Measurements from ENCODE around the gene CFAP97D2. TPM values are rescaled to one million over a fixed set of nuclear protein-coding genes. Genes with fewer than 3 reads are reported as not detected.

The CFAP97D2 gene
- total and polyA plus RNA-seq, 2 of the 13 experiments (the other 11 are each of a cell fraction or from before 2014, with no cell fraction given) = not detected

- TF ChIP-seq ZNF557 (CRISPR knock-in tag; IDR thresholded peaks at IDR 0.05) (0 out of 2 replicates have a peak, but pooled peaks have one; percentile 83), YEATS4 (CRISPR knock-in tag; IDR thresholded peaks at IDR 0.05; ENCODE audit: borderline replicate concordance) (peak; percentile 95), ZNF143 (CRISPR knock-in tag; IDR thresholded peaks at IDR 0.05) (no peak; the same call in 1 of the 2 replicates), HDAC2 (CRISPR knock-in tag; IDR thresholded peaks at IDR 0.05) (peak; percentile 58; the same call in 1 of the 2 replicates), ZNF367 (CRISPR knock-in tag; IDR thresholded peaks at IDR 0.05; ENCODE audit: borderline replicate concordance) (no peak), NCOA1 (CRISPR knock-in tag; IDR thresholded peaks at IDR 0.05) (no peak), DBP (CRISPR knock-in tag; IDR thresholded peaks at IDR 0.05; ENCODE audit: not compliant biosample characterization) (no peak), HDAC6 (IDR thresholded peaks at IDR 0.05; ENCODE audit: low read depth, low read length) (no peak), MTA3 (CRISPR knock-in tag; IDR thresholded peaks at IDR 0.05) (no peak), ZNF451 (CRISPR knock-in tag; IDR thresholded peaks at IDR 0.05) (peak; percentile 57), ZMYM2 (CRISPR knock-in tag; IDR thresholded peaks at IDR 0.05) (no peak), ZNF639 (CRISPR knock-in tag; conservative IDR thresholded peaks at IDR 0.05) (peak; percentile 64; the same call in 1 of the 2 replicates), POGK (CRISPR knock-in tag; conservative IDR thresholded peaks at IDR 0.05) (peak; percentile 87), ZNF784 (CRISPR knock-in tag; IDR thresholded peaks at IDR 0.05; ENCODE audit: borderline replicate concordance) (peak; percentile 37; the same call in 1 of the 2 replicates), DZIP1 (CRISPR knock-in tag; IDR thresholded peaks at IDR 0.05) (peak; percentile 64), U2AF2 (IDR thresholded peaks at IDR 0.05; ENCODE audit: low read depth, low read length) (no peak), ZNF552 (CRISPR knock-in tag; IDR thresholded peaks at IDR 0.05; ENCODE audit: borderline replicate concordance) (peak; percentile 97), ZNF331 (CRISPR knock-in tag; IDR thresholded peaks at IDR 0.05) (peak; percentile 82), SUZ12 (IDR thresholded peaks at IDR 0.05; ENCODE audit: low read depth, low read length) (no peak)
Observed at GRCh38 chr13:114234645-114235421, 55.8 kb downstream of the CFAP97D2 start, which contains the start of gene CDC16 (continued).

Data from HepG2 (cell line).